IMR-90 (cell line): ENCODE results near the gene C10orf67.

ENCODE experiments used
- BHLHE40 ChIP-seq: fragments of 150-350 bp; IDR thresholded peaks from 2 replicates; pipeline ENCODE4 v1.6.1; 2016; ENCODE audit warnings: mild to moderate bottlenecking, low read depth, low read length
- CEBPB ChIP-seq: IDR thresholded peaks from 2 replicates; pipeline ENCODE4 v1.6.1; 2012; ENCODE audit warnings: low read depth, low read length, improper control_type of control experiment
- CHD1 ChIP-seq: IDR thresholded peaks from 2 replicates; pipeline ENCODE4 v1.6.1; 2012; ENCODE audit warnings: low read depth, low read length, improper control_type of control experiment
- CTCF ChIP-seq: conservative IDR thresholded peaks from 2 replicates; pipeline ENCODE4 v1.5.1; 2012; ENCODE audit warnings: mild to moderate bottlenecking, low read depth, low read length, improper control_type of control experiment
- ELK1 ChIP-seq: fragments of 150-350 bp; IDR thresholded peaks from 2 replicates; pipeline ENCODE4 v1.6.1; 2016; ENCODE audit warnings: low read depth, mild to moderate bottlenecking, low read length, moderate library complexity, borderline replicate concordance
- FOS ChIP-seq: fragments of 150-350 bp; IDR thresholded peaks from 2 replicates; pipeline ENCODE4 v1.6.1; 2016; ENCODE audit warnings: low read depth, low read length
- MAFK ChIP-seq: IDR thresholded peaks from 2 replicates; pipeline ENCODE4 v1.6.1; 2012; ENCODE audit warnings: low read depth, low read length, improper control_type of control experiment
- MAZ ChIP-seq: IDR thresholded peaks from 2 replicates; pipeline ENCODE4 v1.6.1; 2012; ENCODE audit warnings: low read depth, mild to moderate bottlenecking, low read length, improper control_type of control experiment, moderate library complexity, borderline replicate concordance
- MXI1 ChIP-seq: IDR thresholded peaks from 2 replicates; pipeline ENCODE4 v1.6.1; 2012; ENCODE audit warnings: low read depth, mild to moderate bottlenecking, low read length, moderate library complexity, borderline replicate concordance
- POLR2A ChIP-seq: IDR thresholded peaks from 2 replicates; pipeline ENCODE4 v1.6.1; 2012; ENCODE audit warnings: mild to moderate bottlenecking, low read depth, low read length
- RAD21 ChIP-seq: IDR thresholded peaks from 2 replicates; pipeline ENCODE4 v1.6.1; 2012; ENCODE audit warnings: low read length, improper control_type of control experiment
- RFX5 ChIP-seq: IDR thresholded peaks from 2 replicates; pipeline ENCODE4 v1.8.0; 2012; ENCODE audit warnings: low read depth, mild to moderate bottlenecking, low read length, moderate library complexity
- USF2 ChIP-seq: fragments of 150-350 bp; IDR thresholded peaks from 2 replicates; pipeline ENCODE4 v1.6.1; 2017; ENCODE audit warnings: mild to moderate bottlenecking, antibody characterized with exemption, low read length, low read depth

GRCh38 chr10:23330948-23331347 is 13.6 kb downstream of the C10orf67 start:
- TF ChIP-seq CTCF, result no peak
- TF ChIP-seq MAZ, result no peak
- no peak for TF ChIP-seq RFX5
- TF ChIP-seq ELK1, result no peak
- no peak for TF ChIP-seq USF2
- no peak for TF ChIP-seq BHLHE40
- TF ChIP-seq MXI1, result no peak
- no peak for TF ChIP-seq POLR2A
- no peak for TF ChIP-seq CEBPB
- no peak for TF ChIP-seq RAD21
- no peak for TF ChIP-seq CHD1
- TF ChIP-seq FOS, result no peak
- no peak for TF ChIP-seq MAFK
